ENCODE results near the gene RASSF1. TPM values are rescaled to one million over a fixed set of nuclear protein-coding genes. Genes with fewer than 3 reads are reported as not detected.

RASSF1 gene
- total and polyA plus RNA-seq, 8 donors: 10.3 to 29.5 (median 14.2) TPM

DNA sequence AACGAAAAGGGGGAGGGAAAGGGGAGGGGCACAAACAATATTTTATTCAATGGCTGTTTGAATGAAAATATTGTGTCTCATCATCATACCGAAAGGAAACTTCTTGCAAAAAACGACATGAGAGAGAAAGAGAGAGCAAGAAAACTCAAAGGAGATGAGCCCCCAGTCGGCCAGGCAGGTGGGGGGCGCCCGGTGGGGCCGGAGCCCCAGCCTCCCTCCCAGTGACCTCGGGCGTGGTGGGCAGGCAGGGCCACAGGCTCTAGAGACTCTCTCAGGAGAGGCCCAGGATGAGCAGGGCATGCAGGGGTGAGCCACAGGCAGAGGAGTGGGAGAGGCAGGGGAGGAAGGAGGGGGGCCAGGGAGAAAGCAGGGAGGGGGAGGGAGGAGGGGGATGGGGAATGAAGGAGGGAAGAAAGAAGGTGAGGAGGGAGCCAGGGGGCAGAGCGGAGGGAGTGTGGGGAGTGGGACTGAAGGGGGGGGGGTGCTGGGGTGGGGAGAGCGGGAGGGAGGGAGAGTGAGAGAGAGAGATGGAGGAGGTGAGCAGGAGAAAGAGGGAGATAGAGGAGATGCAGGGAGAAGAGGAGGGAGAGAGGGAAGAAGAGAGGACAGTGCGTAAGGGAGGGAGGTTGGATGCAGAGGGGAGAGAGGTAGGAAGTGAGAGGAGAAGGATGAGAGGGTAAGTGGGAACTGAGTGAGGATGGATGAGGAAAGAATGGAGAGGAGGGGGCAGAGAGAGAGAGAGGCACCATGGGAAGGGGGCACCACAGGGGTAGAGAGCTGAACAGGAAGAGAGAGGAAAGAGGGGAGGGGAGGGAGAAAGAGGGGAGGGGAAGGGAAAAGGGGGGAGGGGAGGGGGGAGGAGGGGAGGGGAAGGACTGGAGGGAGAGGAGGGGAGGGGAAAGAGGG is 32.8 kb upstream of the RASSF1 start:
- FAIRE-seq (no peak), ATAC-seq (no peak)
- no peaks in the 10 kb centered on the region for H3K9me3 ChIP-seq

DNA sequence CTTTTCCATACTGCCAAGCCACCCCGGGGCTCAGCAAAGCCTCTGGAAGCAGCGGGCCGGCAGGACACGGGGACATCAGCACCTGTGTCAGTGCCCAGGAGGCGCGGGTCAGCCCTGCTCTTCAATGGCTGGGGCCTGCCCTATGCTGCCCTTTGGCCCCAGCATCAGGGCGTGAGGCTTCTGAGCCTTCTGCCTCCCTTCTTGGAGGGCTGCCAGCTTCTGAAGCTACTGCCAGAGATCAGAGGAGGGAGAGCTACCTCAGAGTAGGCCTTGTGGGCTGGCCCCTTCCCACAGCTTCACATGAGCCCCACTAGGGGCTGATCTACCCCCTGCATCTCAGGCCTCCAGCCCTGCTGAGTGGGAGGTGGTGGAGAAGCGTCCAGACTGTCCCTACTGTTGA is 31.7 kb upstream of the RASSF1 start:
- Histone ChIP-seq H3K27me3 (no peaks in the 10 kb centered on the region), H3K36me3 (no peaks in the 10 kb centered on the region), H3K27ac (no peak overlapping the region), H3K4me1 (no peaks in the 10 kb centered on the region), H3K9me3 (no peaks in the 10 kb centered on the region), H3K4me3 (no peak overlapping the region)
- WGBS, 2 donors: 53 to 67% methylated on average over 8 of the region's 8 CpGs
- TF ChIP-seq, protein P1, sequence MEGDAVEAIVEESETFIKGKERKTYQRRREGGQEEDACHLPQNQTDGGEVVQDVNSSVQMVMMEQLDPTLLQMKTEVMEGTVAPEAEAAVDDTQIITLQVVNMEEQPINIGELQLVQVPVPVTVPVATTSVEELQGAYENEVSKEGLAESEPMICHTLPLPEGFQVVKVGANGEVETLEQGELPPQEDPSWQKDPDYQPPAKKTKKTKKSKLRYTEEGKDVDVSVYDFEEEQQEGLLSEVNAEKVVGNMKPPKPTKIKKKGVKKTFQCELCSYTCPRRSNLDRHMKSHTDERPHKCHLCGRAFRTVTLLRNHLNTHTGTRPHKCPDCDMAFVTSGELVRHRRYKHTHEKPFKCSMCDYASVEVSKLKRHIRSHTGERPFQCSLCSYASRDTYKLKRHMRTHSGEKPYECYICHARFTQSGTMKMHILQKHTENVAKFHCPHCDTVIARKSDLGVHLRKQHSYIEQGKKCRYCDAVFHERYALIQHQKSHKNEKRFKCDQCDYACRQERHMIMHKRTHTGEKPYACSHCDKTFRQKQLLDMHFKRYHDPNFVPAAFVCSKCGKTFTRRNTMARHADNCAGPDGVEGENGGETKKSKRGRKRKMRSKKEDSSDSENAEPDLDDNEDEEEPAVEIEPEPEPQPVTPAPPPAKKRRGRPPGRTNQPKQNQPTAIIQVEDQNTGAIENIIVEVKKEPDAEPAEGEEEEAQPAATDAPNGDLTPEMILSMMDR (IDR thresholded peaks at IDR 0.05): no peak
- no peak for ATAC-seq
- no peak for FAIRE-seq
- intact Hi-C loops (cut with DNase I): no loop called here
- no peak for DNase-seq

More for the DNA sequence above, 32.8 kb upstream of the RASSF1 start:
- DNase-seq: no peak
- Histone ChIP-seq H3K27ac (no peak overlapping the region), H3K27me3 (no peaks in the 10 kb centered on the region), H3K36me3 (no peaks in the 10 kb centered on the region), H3K4me3 (no peak overlapping the region), H3K4me1 (no peaks in the 10 kb centered on the region)
- intact Hi-C loops (cut with DNase I): no loop called here
- TF ChIP-seq, protein P1 (IDR thresholded peaks at IDR 0.05): no peak
- 50 to 51% methylated on average over 12 of the region's 12 CpGs for WGBS, 2 donors

DNA sequence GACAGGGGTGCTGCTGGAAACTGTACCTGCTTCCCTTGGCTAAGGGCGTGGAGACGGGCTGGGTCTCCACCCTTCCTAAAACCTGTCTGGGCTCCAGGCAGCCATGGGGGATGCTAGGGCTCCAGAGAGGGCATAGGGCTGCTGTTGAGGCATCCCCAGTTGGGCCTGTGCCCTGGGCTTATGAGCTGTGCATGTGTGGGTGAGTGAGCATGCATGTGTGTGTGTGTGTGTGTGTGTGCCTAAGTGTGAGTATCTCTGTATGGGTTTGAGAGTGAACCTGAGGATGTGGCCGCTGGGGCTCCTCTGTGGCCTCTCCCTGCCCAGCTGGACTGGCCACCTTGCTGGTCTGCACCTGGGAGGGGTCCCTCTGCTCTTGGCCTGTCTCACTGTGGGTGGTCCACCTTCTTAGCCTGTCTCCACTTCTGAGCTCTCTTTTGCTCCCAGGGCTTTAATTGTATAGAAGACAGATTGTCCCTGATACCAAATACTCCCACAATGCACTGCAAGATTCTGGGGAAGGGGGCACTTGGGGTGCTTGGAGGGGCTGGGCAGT is 30.6 kb upstream of the RASSF1 start:
- Histone ChIP-seq H3K9me3 (no peaks in the 10 kb centered on the region), H3K4me1 (peaks cover 0 to 4% (median 0%) of the 10 kb centered on the region in 3 donors), H3K27me3 (no peaks in the 10 kb centered on the region), H3K36me3 (no peaks in the 10 kb centered on the region), H3K4me3 (no peak overlapping the region), H3K27ac (no peak overlapping the region)
- 85% methylated on average over 3 of the region's 3 CpGs for WGBS, 2 donors
- no peak for DNase-seq
- FAIRE-seq: no peak
- TF ChIP-seq, protein P1 (IDR thresholded peaks at IDR 0.05): no peak
- ATAC-seq: no peak
- intact Hi-C loops (cut with DNase I): no loop called here

DNA sequence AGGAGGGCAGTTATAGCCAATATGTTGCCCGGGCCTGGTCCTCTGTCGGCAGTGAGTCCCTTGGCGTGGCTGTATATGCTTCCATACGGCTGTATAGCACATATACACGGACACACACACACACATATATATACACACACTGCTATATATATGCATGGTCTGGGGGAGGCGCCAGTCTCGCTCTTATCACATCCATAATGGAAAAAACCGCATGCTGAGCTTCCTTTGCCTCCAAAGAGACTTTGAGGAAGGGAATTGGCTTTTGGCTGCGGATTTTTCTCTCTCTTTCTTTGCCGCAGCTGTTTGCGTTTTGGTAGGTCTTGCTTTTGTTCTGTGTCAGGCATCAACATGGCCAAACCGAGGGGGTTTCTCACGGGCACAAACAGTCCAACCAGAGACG is 30.0 kb upstream of the RASSF1 start:
- DNase-seq (no peak), ATAC-seq (no peak), FAIRE-seq (no peak)
- Histone ChIP-seq H3K9me3 (no peaks in the 10 kb centered on the region), H3K4me3 (no peak overlapping the region), H3K36me3 (no peaks in the 10 kb centered on the region), H3K27ac (no peak overlapping the region), H3K27me3 (no peaks in the 10 kb centered on the region), H3K4me1 (peaks cover 0 to 10% (median 0%) of the 10 kb centered on the region in 3 donors)
- WGBS, 2 donors: 51 to 61% methylated on average over 14 of the region's 14 CpGs
- TF ChIP-seq, protein P1 (IDR thresholded peaks at IDR 0.05): no peak
- intact Hi-C loops (cut with DNase I): no loop called here

Data from pancreas (tissue), 10 donors.